HepG2 (cell line): ENCODE data around the gene NCOA7. TPM values are rescaled to one million over a fixed set of nuclear protein-coding genes. Genes with fewer than 3 reads are reported as not detected.

ENCODE experiments used
- CCDC6 ChIP-seq: sonication (generic); formaldehyde crosslinking; IDR thresholded peaks from 2 replicates; pipeline ENCODE4 v1.8.1; 2022; ENCODE audit warnings: mild to moderate bottlenecking, missing genetic modification reagents, moderate library complexity
- CREB1 ChIP-seq, 2 experiments: fragments of 450-650 bp in 1 of 2; IDR thresholded peaks; 2 replicates each; pipeline ENCODE4 v1.6.1; 2016 to 2017; ENCODE audit warnings: control low read depth in 1 of 2, mild to moderate bottlenecking in 1 of 2, missing compliant biosample characterization in 1 of 2, missing genetic modification characterization in 1 of 2
- FOXA1 ChIP-seq, 2 experiments: fragments of 450-650 bp in 1 of 2; sonication (generic) in 1 of 2; formaldehyde crosslinking in 1 of 2; IDR thresholded peaks; 2 replicates each; pipeline versions ENCODE4 v1.4.0 to v1.6.1; 2016 to 2020; ENCODE audit warnings: missing genetic modification reagents in 1 of 2
- FOXP1 ChIP-seq, 2 experiments: fragments of 450-650 bp in 1 of 2; IDR thresholded peaks; 2 replicates each; pipeline ENCODE4 v1.6.1; 2017 to 2018; ENCODE audit warnings: antibody characterized with exemption in 1 of 2
- GZF1 ChIP-seq: sonication (generic); formaldehyde crosslinking; IDR thresholded peaks from 2 replicates; pipeline ENCODE4 v1.5.1; 2020; ENCODE audit warnings: mild to moderate bottlenecking, missing genetic modification reagents
- LCORL ChIP-seq, 2 experiments: fragments of 450-650 bp in 1 of 2; sonication (generic) in 1 of 2; formaldehyde crosslinking in 1 of 2; IDR thresholded peaks; 2 replicates each; pipeline versions ENCODE4 v1.5.0 to v1.6.1; 2017 to 2020; ENCODE audit warnings: antibody characterized with exemption in 1 of 2, missing genetic modification reagents in 1 of 2
- MAFG ChIP-seq: sonication (generic); formaldehyde crosslinking; IDR thresholded peaks from 2 replicates; pipeline ENCODE4 v1.5.1; 2020; ENCODE audit warnings: mild to moderate bottlenecking, missing genetic modification reagents
- MATR3 ChIP-seq: sonication (generic); formaldehyde crosslinking; IDR thresholded peaks from 2 replicates; pipeline ENCODE4 v1.4.0; 2020; ENCODE audit warnings: missing genetic modification reagents
- MYNN ChIP-seq: sonication (generic); formaldehyde crosslinking; IDR thresholded peaks from 2 replicates; pipeline ENCODE4 v1.4.0; 2020; ENCODE audit warnings: mild to moderate bottlenecking, low read depth, missing genetic modification reagents
- TEF ChIP-seq: sonication (generic); formaldehyde crosslinking; IDR thresholded peaks from 2 replicates; pipeline ENCODE4 v1.5.0; 2020; ENCODE audit warnings: missing genetic modification reagents
- TIGD3 ChIP-seq: sonication (generic); formaldehyde crosslinking; IDR thresholded peaks from 2 replicates; pipeline ENCODE4 v1.5.1; 2020; ENCODE audit warnings: mild to moderate bottlenecking, missing genetic modification reagents, borderline replicate concordance
- ZMYM2 ChIP-seq: sonication (generic); formaldehyde crosslinking; IDR thresholded peaks from 2 replicates; pipeline ENCODE4 v1.8.0; 2022; ENCODE audit warnings: mild to moderate bottlenecking, missing genetic modification reagents
- ZNF230 ChIP-seq: sonication (generic); formaldehyde crosslinking; IDR thresholded peaks from 2 replicates; pipeline ENCODE4 v1.4.0; 2020; ENCODE audit warnings: mild to moderate bottlenecking, missing genetic modification reagents
- ZNF558 ChIP-seq: sonication (generic); formaldehyde crosslinking; IDR thresholded peaks from 2 replicates; pipeline ENCODE4 v1.9.0; 2022; ENCODE audit warnings: mild to moderate bottlenecking, missing genetic modification reagents, borderline replicate concordance
- ZNF7 ChIP-seq: IDR thresholded peaks from 2 replicates; pipeline ENCODE4 v1.6.1; 2016; ENCODE audit warnings: missing biosample characterization, missing genetic modification reagents
- ZNF720 ChIP-seq: sonication (generic); formaldehyde crosslinking; IDR thresholded peaks from 2 replicates; pipeline ENCODE4 v1.4.0; 2020; ENCODE audit warnings: missing genetic modification reagents
- ZSCAN21 ChIP-seq: sonication (generic); formaldehyde crosslinking; IDR thresholded peaks from 2 replicates; pipeline ENCODE4 v1.8.0; 2022; ENCODE audit warnings: mild to moderate bottlenecking, missing genetic modification reagents, moderate library complexity, borderline replicate concordance
- polyA plus RNA-seq, 8 experiments: library from polyadenylated mRNA; depleted of rRNA in 3 of 8; stranded (reverse) in 7 of 8; unstranded in 1 of 8; fragments of >200 nt; fragmentation: Illumina TruSeq in 4 of 8; extraction: Trizol in 4 of 8; gene quantifications; 2 replicates each; pipeline versions ENCODE4 v1.2.1 to v1.2.3, GENCODE V29; 2011 to 2016; ENCODE audit warnings: low read depth in 4 of 8, missing spikeins in 1 of 8, mixed read lengths in 1 of 8; ENCODE audit not compliant: insufficient read depth in 1 of 8
- total RNA-seq, 5 experiments: library from RNA; depleted of rRNA; stranded (reverse); fragments of >200 nt; fragmentation: Illumina TruSeq; extraction: Trizol; gene quantifications; 2 replicates each; pipeline ENCODE4 v1.2.3, GENCODE V29; 2016; ENCODE audit warnings: low read depth in 1 of 5
- TF ChIP-seq, protein P1 (sequence below): sonication (generic); formaldehyde crosslinking; IDR thresholded peaks from 2 replicates; pipeline ENCODE4 v1.8.0; 2022; ENCODE audit warnings: low read depth, missing genetic modification reagents
- TF ChIP-seq, protein P2 (sequence below): sonication (generic); formaldehyde crosslinking; IDR thresholded peaks from 2 replicates; pipeline ENCODE4 v1.8.0; 2022; ENCODE audit warnings: missing genetic modification reagents, mild to moderate bottlenecking, borderline replicate concordance

The NCOA7 gene
- total and polyA plus RNA-seq, 2 of the 13 experiments (the other 11 are each of a cell fraction or from before 2014, with no cell fraction given) = 13.6 to 20.8 TPM

GRCh38 chr6:125918681-125919566, 128.2 kb downstream of the NCOA7 start (continued):
- TF ChIP-seq CCDC6 (CRISPR knock-in tag) (peak; percentile 48; the same call in 1 of the 2 replicates), CREB1 (IDR thresholded peaks at IDR 0.05) (no peak), CREB1 (CRISPR knock-in tag; IDR thresholded peaks at IDR 0.05) (peak; percentile 20; the same call in 1 of the 2 replicates), ZSCAN21 (CRISPR knock-in tag) (no peak), ZNF720 (CRISPR knock-in tag) (no peak), FOXP1 (IDR thresholded peaks at IDR 0.05) (peak; percentile 45; the same call in 1 of the 2 replicates), FOXP1 (CRISPR knock-in tag; IDR thresholded peaks at IDR 0.05) (peak; percentile 84), MAFG (CRISPR knock-in tag) (no peak), TIGD3 (CRISPR knock-in tag) (no peak), LCORL (IDR thresholded peaks at IDR 0.05) (peak; percentile 61; the same call in 1 of the 2 replicates), LCORL (CRISPR knock-in tag; IDR thresholded peaks at IDR 0.05) (peak; percentile 94), TEF (CRISPR knock-in tag) (0 out of 2 replicates have a peak, but pooled peaks have one; percentile 24), GZF1 (CRISPR knock-in tag) (no peak), ZNF7 (CRISPR knock-in tag) (no peak), ZNF230 (CRISPR knock-in tag) (no peak), ZNF558 (CRISPR knock-in tag) (no peak), MATR3 (CRISPR knock-in tag) (no peak), MYNN (CRISPR knock-in tag) (no peak), ZMYM2 (CRISPR knock-in tag) (no peak), FOXA1 (IDR thresholded peaks at IDR 0.05) (no peak), FOXA1 (CRISPR knock-in tag; IDR thresholded peaks at IDR 0.05) (peak; percentile 61)
- TF ChIP-seq, protein P1, sequence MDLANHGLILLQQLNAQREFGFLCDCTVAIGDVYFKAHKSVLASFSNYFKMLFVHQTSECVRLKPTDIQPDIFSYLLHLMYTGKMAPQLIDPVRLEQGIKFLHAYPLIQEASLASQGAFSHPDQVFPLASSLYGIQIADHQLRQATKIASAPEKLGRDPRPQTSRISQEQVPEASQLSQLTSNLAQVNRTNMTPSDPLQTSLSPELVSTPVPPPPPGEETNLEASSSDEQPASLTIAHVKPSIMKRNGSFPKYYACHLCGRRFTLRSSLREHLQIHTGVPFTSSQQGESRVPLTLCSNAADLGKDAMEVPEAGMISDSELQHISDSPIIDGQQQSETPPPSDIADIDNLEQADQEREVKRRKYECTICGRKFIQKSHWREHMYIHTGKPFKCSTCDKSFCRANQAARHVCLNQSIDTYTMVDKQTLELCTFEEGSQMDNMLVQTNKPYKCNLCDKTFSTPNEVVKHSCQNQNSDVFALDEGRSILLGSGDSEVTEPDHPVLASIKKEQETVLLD = no peak
- TF ChIP-seq, protein P2, sequence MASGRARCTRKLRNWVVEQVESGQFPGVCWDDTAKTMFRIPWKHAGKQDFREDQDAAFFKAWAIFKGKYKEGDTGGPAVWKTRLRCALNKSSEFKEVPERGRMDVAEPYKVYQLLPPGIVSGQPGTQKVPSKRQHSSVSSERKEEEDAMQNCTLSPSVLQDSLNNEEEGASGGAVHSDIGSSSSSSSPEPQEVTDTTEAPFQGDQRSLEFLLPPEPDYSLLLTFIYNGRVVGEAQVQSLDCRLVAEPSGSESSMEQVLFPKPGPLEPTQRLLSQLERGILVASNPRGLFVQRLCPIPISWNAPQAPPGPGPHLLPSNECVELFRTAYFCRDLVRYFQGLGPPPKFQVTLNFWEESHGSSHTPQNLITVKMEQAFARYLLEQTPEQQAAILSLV (CRISPR knock-in tag) = no peak
